GM21529 (cell line): ENCODE results near the gene SLC39A1.
"Not testable (repeated sequence)": the region's sequence is repeated elsewhere in the genome, so short reads cannot be mapped to it uniquely, and the experiment has no call there.

ENCODE experiments used
- ATAC-seq: cut with Tn5 transposase; IDR thresholded peaks from one replicate; pipeline ENCODE4 v1.9.1; 2021; ENCODE audit not compliant: unreplicated experiment

SLC39A1 gene, protein sequence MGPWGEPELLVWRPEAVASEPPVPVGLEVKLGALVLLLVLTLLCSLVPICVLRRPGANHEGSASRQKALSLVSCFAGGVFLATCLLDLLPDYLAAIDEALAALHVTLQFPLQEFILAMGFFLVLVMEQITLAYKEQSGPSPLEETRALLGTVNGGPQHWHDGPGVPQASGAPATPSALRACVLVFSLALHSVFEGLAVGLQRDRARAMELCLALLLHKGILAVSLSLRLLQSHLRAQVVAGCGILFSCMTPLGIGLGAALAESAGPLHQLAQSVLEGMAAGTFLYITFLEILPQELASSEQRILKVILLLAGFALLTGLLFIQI

GRCh38 chr1:153963030-153963849, at the start of gene SLC39A1:
Gene SLC39A1 (minus strand): TSS chr1:153963537. CDS start chr1:153962715, 822 bp downstream.
- ATAC-seq = peak; percentile 48

DNA sequence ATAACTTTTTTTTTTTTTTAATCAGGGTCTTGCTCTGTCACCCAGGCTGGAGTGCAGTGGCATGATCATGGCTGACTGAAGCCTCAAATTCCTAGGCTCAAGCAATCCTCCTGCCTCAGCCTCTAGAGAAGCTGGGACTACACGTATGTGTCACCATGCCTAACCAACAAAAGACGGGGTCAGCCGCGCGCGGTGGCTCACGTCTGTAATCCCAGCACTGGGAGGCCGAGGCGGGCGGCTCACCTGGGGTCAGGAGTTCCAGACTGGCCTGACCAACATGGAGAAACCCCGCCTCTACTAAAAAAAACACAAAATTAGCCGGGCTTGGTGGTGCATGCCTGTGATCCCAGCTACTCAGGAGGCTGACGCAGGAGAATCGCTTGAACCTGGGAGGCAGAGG, 49.2 kb upstream of the SLC39A1 start:
- not testable (repeated sequence) for ATAC-seq

GRCh38 chr1:154012129-154012528, 48.8 kb upstream of the SLC39A1 start:
- ATAC-seq = no peak

DNA sequence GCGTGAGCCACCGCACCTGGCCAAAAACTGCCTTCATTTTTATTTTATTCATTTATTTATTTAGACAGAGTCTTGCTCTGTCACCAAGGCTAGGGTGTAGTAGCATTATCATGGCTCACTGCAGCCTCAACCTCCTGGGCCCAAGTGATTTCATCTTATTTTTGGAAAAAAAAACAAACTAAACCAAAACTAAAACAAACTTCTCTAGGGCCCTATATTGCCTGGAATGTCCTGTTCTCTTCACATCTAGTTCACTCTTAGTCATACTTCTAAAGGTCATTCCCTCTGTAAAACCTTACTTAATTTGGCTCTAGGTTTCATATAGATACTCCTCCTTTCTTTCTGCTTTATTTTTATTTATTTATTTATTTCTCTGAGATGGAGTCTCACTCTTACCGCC, 42.8 kb upstream of the SLC39A1 start:
- no peak for ATAC-seq

GRCh38 chr1:154000420-154000819, 37.1 kb upstream of the SLC39A1 start:
- ATAC-seq = no peak

- ATAC-seq = not testable (repeated sequence)
Observed at GRCh38 chr1:153996882-153997281, 33.5 kb upstream of the SLC39A1 start.

- no peak for ATAC-seq
Observed at GRCh38 chr1:153995640-153996039, 32.3 kb upstream of the SLC39A1 start.

GRCh38 chr1:153995202-153995601, 31.9 kb upstream of the SLC39A1 start:
- no peak for ATAC-seq

DNA sequence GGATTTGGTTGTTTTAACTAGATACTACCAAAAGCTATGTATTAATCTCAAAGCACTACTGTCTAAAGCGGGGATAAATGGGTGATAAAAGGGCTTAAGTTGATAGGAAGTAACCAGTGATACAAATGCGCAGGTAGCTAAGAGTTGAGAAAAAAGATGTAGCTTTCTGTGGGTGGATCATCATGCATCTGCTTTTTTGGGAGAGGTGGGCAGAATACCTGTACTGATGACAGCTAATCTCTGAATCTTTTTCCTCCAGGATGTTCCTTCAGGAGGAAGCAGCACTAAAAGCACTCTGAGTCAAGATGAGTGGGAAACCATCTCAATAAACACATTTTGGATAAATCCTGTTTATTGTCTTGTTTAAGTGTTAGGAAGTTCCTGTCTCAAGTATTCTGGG, 28.5 kb upstream of the SLC39A1 start:
- ATAC-seq = no peak

DNA sequence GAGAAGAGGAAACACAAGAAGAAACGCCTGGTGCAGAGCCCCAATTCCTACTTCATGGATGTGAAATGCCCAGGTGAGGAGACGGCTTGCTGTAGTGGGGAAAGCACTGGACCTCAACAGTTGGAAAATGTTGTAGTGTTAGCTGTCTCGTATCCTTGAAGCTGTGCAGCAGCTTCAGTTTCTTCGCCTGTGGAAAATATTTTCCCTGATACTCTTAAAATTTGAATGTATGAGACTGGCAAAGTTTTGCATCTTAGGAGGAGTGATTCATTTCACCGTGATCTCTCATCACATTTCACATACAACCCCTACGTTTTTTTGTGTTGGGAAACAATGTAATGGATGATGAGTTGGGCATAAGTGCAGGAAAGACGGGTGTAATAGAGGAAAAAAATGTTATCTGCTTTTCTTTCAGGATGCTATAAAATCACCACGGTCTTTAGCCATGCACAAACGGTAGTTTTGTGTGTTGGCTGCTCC, 27.9 kb upstream of the SLC39A1 start:
- no peak for ATAC-seq

GRCh38 chr1:153990468-153991150, 27.3 kb upstream of the SLC39A1 start, which contains the start of gene RPS27:
Gene RPS27 (plus strand): TSS chr1:153990762. CDS start chr1:153990797, 35 bp downstream.
- peak; percentile 69 for ATAC-seq

DNA sequence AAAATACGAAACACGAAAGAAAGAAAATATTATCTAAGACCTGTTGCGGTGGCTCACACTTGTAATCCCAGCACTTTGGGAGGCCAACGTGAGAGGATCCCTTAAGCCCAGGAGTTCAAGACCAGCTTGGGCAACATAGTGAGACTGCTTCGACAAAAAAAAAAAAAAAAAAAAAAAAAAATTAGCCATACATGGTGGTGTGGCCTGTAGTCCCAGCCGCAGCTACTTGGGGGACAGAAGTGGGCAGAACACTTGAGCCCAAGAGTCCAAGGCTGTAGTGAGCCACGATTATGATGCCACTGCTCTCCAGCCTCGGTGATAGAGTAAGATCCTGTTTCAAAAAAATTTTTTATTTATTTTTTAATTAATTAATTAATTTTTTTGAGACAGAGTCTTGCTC, 24.3 kb upstream of the SLC39A1 start:
- ATAC-seq = no peak

- ATAC-seq = no peak
Observed at GRCh38 chr1:153985941-153986761, 22.8 kb upstream of the SLC39A1 start, which contains the start of gene RAB13. Gene RAB13 (minus strand): TSS chr1:153986339. CDS start chr1:153986236, 103 bp downstream.

DNA sequence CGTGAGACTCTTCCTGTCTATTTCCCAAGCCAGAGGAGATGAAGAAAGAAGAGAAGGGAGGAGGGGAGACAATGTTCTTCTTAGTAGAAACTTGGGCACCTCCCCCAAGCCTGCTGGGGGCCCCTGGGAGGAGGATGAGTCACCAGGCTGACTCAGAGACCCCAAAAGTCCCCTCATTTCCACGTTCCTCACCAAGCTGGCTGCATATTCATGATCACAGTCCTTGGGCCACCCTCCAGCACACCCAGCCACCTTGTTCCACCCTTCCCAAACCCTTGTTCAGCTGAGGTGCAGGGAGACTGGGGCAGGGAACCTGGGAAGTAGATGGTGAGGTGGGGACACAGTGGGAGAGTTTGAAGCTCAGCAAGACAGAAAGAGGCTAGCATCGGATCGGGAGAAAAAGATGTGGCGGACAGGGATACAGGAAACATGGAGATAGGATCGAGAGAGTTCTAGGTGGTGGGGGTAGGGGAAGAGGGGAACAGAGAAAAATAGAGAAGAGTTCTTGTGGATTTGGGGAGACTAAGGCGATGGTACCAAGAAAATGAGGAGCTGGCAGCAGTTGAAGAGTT, 22.1 kb upstream of the SLC39A1 start:
- no peak for ATAC-seq

DNA sequence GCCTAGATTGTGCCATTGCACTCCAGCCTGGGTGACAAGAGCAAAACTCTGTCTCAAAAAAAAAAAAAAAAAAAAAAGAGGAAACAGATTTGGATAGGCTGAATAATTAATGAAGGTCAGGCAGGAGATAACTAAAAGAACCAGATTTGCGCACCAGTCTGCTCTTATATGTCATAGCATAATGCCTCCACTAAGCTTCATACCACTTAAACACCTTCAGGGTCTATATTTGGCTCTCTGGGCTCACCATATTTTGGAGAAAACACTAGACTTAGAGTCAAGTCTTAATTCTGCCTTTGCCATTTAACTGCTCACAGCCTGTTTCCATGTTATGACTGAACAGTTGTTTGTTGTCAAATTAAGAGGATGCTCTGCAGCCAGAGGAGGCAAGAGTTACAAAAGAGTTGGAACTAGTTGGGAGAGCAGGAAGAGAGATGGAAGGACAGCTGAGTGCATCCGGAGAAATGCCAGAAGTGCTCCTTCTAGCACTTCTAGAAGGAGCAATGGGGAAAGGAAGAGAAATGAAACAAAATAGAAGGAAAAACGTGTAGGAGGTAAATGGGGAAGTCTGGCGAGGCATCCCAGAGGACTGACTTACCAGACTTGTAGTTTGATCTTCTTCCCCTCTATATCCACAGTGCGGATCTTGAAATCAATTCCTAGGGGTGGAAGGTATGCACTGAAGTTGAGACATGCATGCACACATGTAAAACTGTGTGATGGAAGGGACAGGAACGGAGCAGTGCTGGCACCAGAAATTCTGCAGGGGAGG, 21.0 kb upstream of the SLC39A1 start:
- no peak for ATAC-seq

GRCh38 chr1:153981735-153982134, 18.4 kb upstream of the SLC39A1 start:
- ATAC-seq = not testable (repeated sequence)

- ATAC-seq = not testable (repeated sequence)
Observed at GRCh38 chr1:153979091-153979490, 15.8 kb upstream of the SLC39A1 start.

DNA sequence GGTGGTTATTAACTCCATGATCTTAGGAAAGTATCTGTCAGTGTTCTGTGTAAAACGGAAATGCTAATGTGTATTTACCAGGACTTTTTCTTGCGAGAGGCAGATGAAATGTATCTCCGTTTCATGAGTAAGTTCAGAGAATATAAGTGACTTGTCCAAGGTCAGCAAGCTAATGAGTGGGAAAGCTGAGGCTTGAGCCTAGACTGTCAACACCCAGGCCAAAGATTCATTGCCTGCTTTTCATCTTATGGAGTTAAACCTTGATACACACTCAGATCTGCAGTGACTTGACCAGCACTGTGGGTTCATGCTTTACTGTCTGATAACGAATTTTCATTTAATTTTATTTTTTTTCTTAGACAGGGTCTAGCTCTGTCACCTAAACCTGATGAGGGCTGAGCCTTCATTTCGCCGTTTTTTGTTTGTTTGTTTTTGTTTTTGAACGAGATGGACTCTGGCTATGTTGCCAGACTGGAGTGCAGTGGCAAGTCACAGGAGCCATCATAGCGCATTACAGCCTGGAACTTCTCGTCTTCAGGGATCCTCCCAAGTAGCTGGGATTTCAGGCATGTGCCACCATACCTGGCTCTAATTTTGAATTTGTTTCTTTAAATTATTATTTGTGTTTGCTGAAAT, 15.1 kb upstream of the SLC39A1 start:
- no peak for ATAC-seq
